ENCODE measurements around the gene ALG14. TPM values are rescaled to one million over a fixed set of nuclear protein-coding genes. Genes with fewer than 3 reads are reported as not detected.
"Not testable (repeated sequence)": the region's sequence is repeated elsewhere in the genome, so short reads cannot be mapped to it uniquely, and the experiment has no call there.

The ALG14 gene
- total RNA-seq, 1 donor from 2014 or later, result 0.49 TPM

GRCh38 chr1:95049935-95050334, 22.8 kb downstream of the ALG14 start:
- peaks cover 3% of the 10 kb centered on the region for H3K4me1 Mint-ChIP-seq
- Histone ChIP-seq H3K4me3 (no peak overlapping the region), H3K4me2 (no peak overlapping the region), H3F3A (ENCODE audit: low read depth) (no peaks in the 10 kb centered on the region), H3K79me2 (ENCODE audit: low read depth) (no peaks in the 10 kb centered on the region), H2AFZ (replicated peaks) (no peak overlapping the region), H3K27ac (no peak overlapping the region), H3K4me1 (no peaks in the 10 kb centered on the region), H3K9me3 (ENCODE audit: low read depth) (no peaks in the 10 kb centered on the region), H3K36me3 (no peaks in the 10 kb centered on the region), H3K9ac (no peak overlapping the region), H4K20me1 (ENCODE audit: low read depth) (no peaks in the 10 kb centered on the region), H3K27me3 (no peaks in the 10 kb centered on the region)
- no peaks in the 10 kb centered on the region for H3K9me3 Mint-ChIP-seq
- H3K4me3 Mint-ChIP-seq, result no peak overlapping the region
- no peak for DNase-seq (ENCODE audit: low spot score)
- peaks cover 2% of the 10 kb centered on the region for H3K27me3 Mint-ChIP-seq (ENCODE audit: insufficient read depth, low read depth)
- TF ChIP-seq CTCF (IDR thresholded peaks at IDR 0.05), result no peak
- TF ChIP-seq EZH2 (IDR thresholded peaks at IDR 0.05), result no peak
- TF ChIP-seq EZH2phosphoT487 (IDR thresholded peaks at IDR 0.05), result no peak
- no peaks in the 10 kb centered on the region for H3K36me3 Mint-ChIP-seq
- no peak overlapping the region for H3K27ac Mint-ChIP-seq

- Mint-ChIP-seq H3K36me3 (no peaks in the 10 kb centered on the region), H3K4me3 (no peak overlapping the region), H3K27ac (no peak overlapping the region), H3K9me3 (no peaks in the 10 kb centered on the region), H3K27me3 (ENCODE audit: insufficient read depth, low read depth) (no peaks in the 10 kb centered on the region), H3K4me1 (peaks cover 3% of the 10 kb centered on the region)
- no peaks in the 10 kb centered on the region for H3K79me2 ChIP-seq (ENCODE audit: low read depth)
- no peak overlapping the region for H3K27ac ChIP-seq
- TF ChIP-seq EZH2 (IDR thresholded peaks at IDR 0.05), result no peak
- no peaks in the 10 kb centered on the region for H3F3A ChIP-seq (ENCODE audit: low read depth)
- no peaks in the 10 kb centered on the region for H3K4me1 ChIP-seq
- H4K20me1 ChIP-seq (ENCODE audit: low read depth), result no peaks in the 10 kb centered on the region
- H3K4me3 ChIP-seq, result no peak overlapping the region
- no peaks in the 10 kb centered on the region for H3K27me3 ChIP-seq
- no peaks in the 10 kb centered on the region for H3K9me3 ChIP-seq (ENCODE audit: low read depth)
- H3K36me3 ChIP-seq, result no peaks in the 10 kb centered on the region
- DNase-seq (ENCODE audit: low spot score), result no peak
- no peak overlapping the region for H2AFZ ChIP-seq (replicated peaks)
- H3K9ac ChIP-seq, result no peak overlapping the region
- H3K4me2 ChIP-seq, result no peak overlapping the region
These were observed 24.4 kb downstream of the ALG14 start for GRCh38 chr1:95048317-95048716.

GRCh38 chr1:95047624-95048023, 25.1 kb downstream of the ALG14 start:
- H3K9ac ChIP-seq; H3K27ac ChIP-seq; H3K4me3 ChIP-seq; H3K4me1 Mint-ChIP-seq; H3K36me3 Mint-ChIP-seq; H3K27me3 ChIP-seq; H3K9me3 Mint-ChIP-seq; H3K27ac Mint-ChIP-seq; H3K4me2 ChIP-seq; H3K4me3 Mint-ChIP-seq; H3F3A ChIP-seq (ENCODE audit: low read depth); DNase-seq (ENCODE audit: low spot score); H3K4me1 ChIP-seq; H4K20me1 ChIP-seq (ENCODE audit: low read depth); H2AFZ ChIP-seq (replicated peaks); H3K36me3 ChIP-seq; H3K27me3 Mint-ChIP-seq (ENCODE audit: insufficient read depth, low read depth); H3K9me3 ChIP-seq (ENCODE audit: low read depth); H3K79me2 ChIP-seq (ENCODE audit: low read depth): not testable (repeated sequence)

- peaks cover 4% of the 10 kb centered on the region for H3F3A ChIP-seq (ENCODE audit: low read depth)
- H3K27me3 ChIP-seq, result no peaks in the 10 kb centered on the region
- H3K27me3 Mint-ChIP-seq (ENCODE audit: insufficient read depth, low read depth), result no peaks in the 10 kb centered on the region
- H3K36me3 Mint-ChIP-seq, result no peaks in the 10 kb centered on the region
- H3K9me3 Mint-ChIP-seq, result no peaks in the 10 kb centered on the region
- TF ChIP-seq EZH2phosphoT487 (IDR thresholded peaks at IDR 0.05), result no peak
- no peak for TF ChIP-seq EZH2 (IDR thresholded peaks at IDR 0.05)
- TF ChIP-seq CTCF (IDR thresholded peaks at IDR 0.05), result no peak
- no peak overlapping the region for H3K4me3 Mint-ChIP-seq
- peaks cover 3% of the 10 kb centered on the region for H3K4me1 Mint-ChIP-seq
- no peaks in the 10 kb centered on the region for H3K79me2 ChIP-seq (ENCODE audit: low read depth)
- no peaks in the 10 kb centered on the region for H3K36me3 ChIP-seq
- no peaks in the 10 kb centered on the region for H3K9me3 ChIP-seq (ENCODE audit: low read depth)
- no peak overlapping the region for H2AFZ ChIP-seq (replicated peaks)
- H3K9ac ChIP-seq, result no peak overlapping the region
- no peak for DNase-seq (ENCODE audit: low spot score)
- no peak overlapping the region for H3K27ac ChIP-seq
- no peaks in the 10 kb centered on the region for H4K20me1 ChIP-seq (ENCODE audit: low read depth)
- H3K4me1 ChIP-seq, result peaks cover 7% of the 10 kb centered on the region
- no peak overlapping the region for H3K4me3 ChIP-seq
- no peak overlapping the region for H3K27ac Mint-ChIP-seq
- no peak overlapping the region for H3K4me2 ChIP-seq
These were observed 26.4 kb downstream of the ALG14 start for GRCh38 chr1:95046359-95046758.

Data from neural progenitor cell (in vitro differentiated cells).